GM12873 (cell line): ENCODE measurements around the gene NFIA.

ENCODE experiments used
- TF ChIP-seq, protein P1 (sequence below): IDR thresholded peaks from 2 replicates; pipeline ENCODE4 v1.5.1; 2012; ENCODE audit warnings: low read depth, mild to moderate bottlenecking, moderate library complexity, low read length, control low read depth; ENCODE audit not compliant: insufficient read depth; ENCODE audit errors: missing control alignments

The NFIA gene

DNA sequence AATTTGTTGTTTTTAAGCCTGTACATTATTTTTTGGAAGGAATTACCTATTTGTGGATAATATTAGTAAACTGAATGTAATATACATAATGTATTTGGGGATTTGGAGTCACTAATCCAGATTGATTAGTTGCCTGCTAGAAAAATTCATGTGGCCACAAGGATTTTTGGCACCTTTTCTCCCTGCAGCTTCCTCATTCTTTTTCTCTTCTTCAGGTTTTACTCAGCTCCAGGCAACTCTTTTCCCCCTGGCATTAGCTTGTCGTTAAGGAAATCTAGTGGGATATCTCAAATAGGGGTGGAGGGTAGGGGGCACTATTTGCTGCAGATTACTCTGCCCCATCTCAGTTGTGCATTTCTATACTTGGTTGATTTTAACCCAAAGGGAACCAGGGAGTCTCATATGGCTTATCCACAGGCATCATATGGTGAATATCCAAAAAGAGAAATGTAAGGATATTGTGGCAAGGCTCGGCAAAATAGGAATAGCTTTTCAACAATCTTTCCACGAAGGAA is 203.1 kb downstream of the NFIA start:
- TF ChIP-seq, protein P1, sequence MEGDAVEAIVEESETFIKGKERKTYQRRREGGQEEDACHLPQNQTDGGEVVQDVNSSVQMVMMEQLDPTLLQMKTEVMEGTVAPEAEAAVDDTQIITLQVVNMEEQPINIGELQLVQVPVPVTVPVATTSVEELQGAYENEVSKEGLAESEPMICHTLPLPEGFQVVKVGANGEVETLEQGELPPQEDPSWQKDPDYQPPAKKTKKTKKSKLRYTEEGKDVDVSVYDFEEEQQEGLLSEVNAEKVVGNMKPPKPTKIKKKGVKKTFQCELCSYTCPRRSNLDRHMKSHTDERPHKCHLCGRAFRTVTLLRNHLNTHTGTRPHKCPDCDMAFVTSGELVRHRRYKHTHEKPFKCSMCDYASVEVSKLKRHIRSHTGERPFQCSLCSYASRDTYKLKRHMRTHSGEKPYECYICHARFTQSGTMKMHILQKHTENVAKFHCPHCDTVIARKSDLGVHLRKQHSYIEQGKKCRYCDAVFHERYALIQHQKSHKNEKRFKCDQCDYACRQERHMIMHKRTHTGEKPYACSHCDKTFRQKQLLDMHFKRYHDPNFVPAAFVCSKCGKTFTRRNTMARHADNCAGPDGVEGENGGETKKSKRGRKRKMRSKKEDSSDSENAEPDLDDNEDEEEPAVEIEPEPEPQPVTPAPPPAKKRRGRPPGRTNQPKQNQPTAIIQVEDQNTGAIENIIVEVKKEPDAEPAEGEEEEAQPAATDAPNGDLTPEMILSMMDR = no peak

DNA sequence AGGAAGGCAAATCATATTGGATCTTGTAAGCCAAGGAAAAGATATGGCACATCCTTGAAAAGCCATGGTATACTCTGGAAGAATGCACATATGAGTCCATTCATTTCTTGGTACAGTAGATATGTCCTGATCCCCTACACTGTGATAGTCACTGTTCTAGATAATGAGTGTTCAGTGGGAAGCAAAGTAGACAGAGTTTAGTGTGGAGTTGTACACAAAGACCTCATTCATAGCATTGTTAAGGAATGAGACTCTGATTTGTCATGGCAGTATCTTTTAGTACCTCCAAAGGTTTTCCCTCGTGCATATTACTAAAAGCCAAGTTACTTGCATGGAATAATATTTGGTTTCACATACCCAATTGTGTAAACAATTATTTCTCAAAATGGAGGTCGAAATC is 204.7 kb downstream of the NFIA start:
- TF ChIP-seq, protein P1 = no peak

DNA sequence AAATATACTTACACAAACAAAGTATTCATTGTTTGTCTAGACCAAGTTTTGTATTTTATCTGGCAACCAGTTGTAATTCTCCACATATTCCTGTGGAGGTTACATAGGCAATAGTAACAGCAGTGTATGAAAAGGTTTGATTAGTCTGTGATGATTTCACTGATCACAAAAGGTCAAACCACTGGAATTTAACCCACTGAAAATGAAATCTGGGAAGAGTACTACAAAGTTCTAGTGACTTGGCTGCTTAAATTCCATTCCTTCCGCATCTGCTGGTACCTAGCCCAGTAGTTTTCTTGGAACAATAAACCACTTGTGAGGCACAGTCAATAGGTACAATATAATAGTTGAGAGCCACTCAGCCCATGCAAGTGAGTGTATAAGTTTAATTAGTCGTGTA is 205.4 kb downstream of the NFIA start:
- TF ChIP-seq, protein P1 = no peak

DNA sequence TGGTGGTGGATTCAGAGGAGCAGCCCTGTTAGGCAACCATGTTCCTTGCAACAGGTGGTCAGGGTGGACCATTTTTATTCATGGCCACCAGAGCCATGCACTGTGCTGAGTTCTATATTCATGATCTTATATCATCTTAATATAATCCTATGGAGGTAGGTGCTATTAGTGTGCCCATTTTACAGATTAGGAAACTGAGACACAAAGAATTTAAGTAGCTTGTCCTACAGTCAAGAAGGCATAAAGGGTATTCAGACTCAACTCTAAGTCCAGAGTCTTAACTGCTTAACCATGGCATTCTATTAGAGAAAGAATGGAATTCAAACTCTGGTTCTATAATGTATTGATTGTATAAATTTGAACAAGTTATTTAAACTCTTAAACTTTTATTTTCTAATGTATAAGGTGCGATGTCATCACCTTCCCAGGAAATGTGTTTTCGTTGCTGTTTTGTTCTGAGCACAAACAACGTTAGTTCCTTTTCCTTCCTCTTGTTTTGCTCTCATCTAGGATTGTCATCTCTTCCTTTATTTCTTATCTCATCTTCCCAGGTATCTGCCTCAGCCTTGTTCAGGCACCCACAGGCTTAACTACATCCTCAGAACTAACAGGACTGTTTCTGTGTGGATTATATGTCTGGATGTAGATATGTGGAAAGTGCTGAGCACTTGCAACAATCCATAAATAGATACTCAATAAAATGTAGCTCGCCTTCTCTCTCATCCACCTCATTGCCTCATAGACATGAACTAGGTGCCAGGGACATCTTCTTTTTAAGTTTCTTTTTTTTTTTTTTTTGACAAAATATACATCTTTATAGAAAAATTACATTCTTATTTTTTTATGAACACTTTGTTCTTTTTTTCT is 207.1 kb downstream of the NFIA start:
- TF ChIP-seq, protein P1 = no peak

DNA sequence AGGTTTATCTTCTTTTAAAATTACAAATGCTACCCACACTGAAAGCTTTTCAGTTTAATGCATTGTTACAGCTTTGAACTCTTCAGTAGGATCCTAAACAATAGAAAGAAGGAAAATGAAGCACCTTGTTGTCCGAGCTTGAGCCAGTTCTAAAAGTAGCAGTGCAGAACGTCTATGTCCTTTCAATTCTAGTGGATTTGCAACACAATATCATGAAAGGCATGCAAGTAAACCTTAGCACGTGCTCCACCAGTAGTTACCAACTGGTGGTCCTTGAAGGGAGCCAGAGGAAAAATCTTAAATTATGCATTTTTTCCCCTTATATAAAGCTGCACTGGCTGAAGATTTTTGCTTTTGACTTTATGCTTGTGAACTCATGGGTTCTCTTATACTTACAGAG is 208.2 kb downstream of the NFIA start:
- TF ChIP-seq, protein P1 = no peak

DNA sequence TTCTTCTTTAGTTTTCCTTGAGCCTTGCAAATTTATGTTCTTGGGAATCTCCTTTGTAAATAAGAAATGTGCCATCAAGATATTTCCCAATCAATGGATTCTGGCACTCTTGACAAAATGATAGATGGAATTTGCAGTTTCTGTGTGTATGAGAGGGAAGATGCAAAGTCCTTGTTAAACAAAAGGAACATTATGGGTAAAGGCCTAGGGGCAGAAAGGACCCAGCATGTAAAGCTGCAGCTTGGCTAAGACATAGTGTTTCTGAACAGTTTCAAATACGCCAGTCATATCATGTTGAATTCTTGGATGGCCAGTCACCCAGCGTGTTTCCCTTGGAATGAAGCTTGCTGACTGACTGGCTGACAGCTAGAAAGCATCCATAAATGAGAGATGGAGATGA is 210.8 kb downstream of the NFIA start:
- TF ChIP-seq, protein P1 = no peak

DNA sequence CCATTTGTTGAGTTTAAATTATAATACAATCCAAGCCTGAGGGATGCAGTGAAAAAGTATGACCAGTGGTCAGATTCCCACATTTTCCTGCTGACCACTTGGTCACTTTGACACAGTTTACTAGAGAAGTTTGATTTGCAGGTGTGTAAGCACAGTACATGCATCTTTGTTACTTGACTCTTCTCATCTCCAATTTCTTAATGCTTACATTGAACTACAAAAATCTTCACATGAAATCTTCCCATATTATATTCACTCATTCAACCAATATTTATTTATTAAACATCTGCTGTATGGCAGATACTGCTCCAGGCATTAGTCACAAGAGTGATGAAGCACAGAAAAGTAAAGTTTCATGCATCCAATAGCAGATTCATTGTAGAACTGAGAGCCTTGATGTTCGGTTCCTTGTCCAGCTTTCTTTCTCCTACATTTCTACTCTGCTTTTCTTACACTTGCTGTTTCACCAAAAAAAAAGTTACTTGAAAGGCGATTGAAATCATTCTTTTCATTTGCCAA is 211.7 kb downstream of the NFIA start:
- TF ChIP-seq, protein P1 = no peak
